HG02981 (cell line): Measurements from ENCODE around the gene NAPEPLD.
"Not testable (repeated sequence)": the region's sequence is repeated elsewhere in the genome, so short reads cannot be mapped to it uniquely, and the experiment has no call there.

Source experiments
- ATAC-seq: cut with Tn5 transposase; IDR thresholded peaks from one replicate; pipeline ENCODE4 v1.9.1; 2021; ENCODE audit warnings: mild to moderate bottlenecking, moderate library complexity; ENCODE audit not compliant: unreplicated experiment

The NAPEPLD gene

DNA sequence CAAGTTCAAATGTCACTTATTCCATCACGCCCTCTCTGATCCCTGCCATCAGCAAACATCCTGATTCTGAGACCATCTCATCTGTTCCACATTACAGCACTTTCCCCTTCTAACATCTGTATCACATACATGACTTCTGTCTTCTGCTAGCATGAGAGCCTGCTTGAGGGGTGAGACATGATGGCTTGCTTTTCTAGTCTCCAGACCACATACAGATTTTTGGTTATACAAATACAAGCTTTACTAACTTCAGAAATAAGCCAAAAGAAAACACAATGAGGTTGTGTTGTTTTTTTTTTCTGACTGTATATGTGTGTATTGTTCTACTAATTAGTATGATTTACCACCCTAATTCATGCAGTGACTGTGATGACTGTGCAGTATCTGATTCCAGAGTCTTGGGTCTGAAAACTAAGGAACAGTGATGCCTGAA lies 34.3 kb downstream of the NAPEPLD start:
- no peak for ATAC-seq

DNA sequence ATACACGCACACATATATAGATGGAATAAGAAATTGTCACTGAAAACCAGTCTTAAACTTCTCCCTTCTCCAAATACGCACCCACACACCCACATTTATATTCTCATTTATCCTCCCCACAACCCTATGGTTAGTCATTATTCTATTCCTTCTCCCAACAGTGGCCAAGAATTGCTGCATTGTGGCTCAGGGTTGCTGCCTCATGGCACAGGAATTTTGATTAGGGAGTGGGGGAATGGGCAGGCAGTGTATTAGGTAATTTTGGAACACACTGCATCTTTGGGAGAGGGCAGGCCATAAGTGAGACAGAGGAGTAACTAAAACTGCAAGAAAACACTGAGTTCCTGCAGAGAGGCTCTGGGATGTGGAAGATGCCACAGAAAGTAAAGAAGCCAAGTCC lies 35.7 kb downstream of the NAPEPLD start:
- no peak for ATAC-seq

DNA sequence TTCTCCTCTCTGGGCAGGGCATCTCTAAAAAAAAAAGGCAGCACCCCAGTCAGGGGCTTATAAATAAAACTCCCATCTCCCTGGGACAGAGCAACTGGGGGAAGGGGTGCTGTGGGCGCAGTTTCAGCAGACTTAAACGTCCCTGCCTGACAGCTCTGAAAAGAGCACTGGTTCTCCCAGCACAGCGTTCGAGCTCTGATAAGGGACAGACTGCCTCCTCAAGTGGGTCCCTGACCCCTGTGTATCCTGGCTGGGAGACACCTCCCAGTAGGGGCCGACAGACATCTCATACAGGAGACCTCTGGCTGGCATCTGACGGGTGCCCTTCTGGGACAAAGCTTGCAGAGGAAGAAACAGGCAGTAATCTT lies 42.2 kb downstream of the NAPEPLD start:
- ATAC-seq = not testable (repeated sequence)

DNA sequence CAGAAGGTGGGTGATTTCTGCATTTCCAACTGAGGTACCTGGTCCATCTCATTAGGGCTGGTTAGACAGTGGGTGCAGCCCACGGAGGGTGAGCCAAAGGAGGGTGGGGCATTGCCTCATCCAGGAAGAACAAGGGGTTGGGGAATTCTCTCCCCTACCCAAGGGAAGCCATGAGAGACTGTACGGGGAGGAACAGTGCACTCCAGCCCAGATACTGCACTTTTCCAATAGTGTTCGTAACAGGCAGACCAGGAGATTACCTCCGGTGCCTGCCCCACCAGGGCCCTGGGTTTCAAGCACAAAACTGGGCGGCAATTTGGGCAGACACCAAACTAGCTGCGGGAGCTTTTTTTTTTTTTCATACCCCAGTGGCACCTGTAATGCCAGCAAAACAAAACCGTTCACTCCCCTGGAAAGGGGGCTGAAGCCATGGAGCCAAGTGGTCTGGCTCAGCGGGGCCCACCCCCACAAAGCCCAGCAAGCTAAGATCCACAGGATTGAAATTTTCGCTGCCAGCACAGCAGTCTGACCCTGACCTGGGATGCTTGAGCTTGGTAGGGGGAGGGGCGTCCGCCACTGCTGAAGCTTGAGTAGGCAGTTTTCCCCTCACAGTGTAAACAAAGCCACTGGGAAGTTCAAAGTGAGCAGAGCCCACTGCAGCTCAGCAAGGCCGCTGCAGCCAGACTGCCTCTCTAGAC lies 42.7 kb downstream of the NAPEPLD start:
- no peak for ATAC-seq

DNA sequence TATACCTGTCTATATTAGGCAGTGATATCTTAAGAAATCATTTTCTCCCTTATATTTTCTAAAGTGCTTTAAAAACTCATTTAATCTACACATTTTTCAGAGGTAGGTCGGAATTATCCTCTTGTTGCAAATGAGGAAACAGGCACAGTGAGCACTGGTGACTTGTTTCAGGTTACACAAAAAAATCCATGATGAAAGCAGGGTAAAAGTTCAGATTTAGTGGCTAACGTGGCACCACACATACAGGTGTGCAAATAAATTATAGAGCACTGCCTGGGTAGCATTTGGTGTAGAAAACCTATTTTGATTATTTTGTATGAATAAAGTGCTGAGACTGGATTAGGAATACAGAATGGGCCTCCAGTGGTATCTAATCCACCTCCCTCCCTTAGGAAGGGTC lies 47.4 kb downstream of the NAPEPLD start:
- ATAC-seq = no peak

DNA sequence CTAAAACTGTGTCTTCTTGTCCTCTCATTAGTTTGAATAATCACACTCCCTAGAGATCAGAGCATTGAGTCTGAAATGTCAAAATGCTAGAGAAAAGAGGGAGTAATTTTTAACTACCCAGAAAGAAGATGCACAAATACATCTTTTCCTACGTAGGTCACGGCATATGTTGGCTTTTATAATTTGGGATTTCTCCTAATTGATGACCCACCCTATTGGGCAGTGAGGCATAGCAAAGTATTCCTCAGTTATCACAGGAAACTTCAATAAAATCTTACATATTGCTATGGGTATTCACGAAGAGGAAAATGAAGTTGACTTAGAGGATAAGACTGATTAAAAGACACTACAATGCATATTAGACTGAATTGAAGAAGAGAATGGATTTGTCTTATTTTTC lies 48.6 kb downstream of the NAPEPLD start:
- no peak for ATAC-seq

DNA sequence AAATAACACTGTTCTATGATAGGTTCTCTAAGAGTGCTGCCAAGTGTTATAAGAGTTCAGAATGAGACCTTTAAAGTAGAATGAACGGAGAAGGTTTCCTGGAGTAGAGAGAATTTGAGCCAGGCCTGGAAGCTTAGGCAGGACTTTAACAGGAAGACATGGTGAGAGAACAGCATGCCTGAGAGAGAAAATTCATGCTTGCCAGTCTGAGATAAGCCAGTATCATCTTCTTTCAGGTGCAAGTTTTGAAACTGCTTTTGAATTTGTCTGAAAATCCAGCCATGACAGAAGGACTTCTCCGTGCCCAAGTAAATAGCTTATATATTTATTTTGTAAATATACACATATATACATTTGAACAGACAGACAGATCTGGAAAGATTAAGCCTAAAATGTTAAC lies 51.9 kb downstream of the NAPEPLD start:
- no peak for ATAC-seq

DNA sequence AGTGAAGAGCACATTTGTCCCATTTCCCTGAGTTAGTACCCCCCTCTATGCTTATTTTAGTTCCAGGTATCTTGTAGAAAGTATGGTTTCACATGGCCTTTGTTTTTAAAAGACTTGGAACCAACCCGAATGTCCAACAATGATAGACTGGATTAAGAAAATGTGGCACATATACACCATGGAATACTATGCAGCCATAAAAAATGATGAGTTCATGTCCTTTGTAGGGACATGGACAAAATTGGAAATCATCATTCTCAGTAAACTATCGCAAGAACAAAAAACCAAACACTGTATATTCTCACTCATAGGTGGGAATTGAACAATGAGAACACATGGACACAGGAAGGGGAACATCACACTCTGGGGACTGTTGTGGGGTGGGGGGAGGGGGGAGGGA lies 53.3 kb downstream of the NAPEPLD start:
- not testable (repeated sequence) for ATAC-seq

DNA sequence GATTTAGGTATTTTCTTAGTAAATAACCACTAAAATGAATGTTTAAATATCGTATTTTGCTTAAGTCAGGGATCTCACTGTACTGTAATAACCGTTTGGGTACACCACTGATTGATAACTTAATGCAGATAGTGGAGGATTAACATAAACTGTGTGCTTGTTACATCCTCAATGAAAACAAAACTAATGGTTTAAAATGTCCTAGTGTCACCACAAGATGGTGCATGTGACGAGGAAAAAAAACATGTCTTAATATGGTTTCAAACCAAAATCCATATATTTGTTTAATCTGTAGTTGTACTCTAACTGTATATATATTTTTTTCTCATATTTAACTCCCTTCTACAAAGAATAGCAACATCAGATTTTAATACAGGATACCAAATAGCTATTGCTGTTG lies 54.8 kb downstream of the NAPEPLD start:
- no peak for ATAC-seq

DNA sequence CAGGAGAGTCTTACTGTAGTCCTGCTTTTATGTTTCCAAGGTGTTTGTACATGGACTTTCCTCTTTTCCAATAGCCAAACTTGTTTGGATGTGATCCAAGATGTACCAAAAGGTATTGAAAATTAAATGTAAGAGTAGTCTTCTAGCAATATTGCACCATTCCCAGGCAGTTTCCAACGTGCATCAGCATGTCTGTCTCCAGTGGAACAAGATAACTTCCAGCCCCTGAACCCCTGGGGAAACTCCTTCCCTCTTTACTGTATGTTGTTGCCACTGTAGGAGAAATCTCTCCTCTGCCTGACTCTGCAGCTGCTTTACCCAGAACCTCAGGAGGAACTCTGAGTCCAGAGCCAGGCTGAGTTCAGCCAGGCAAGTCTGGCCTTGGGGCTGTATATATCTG lies 55.5 kb downstream of the NAPEPLD start:
- no peak for ATAC-seq

DNA sequence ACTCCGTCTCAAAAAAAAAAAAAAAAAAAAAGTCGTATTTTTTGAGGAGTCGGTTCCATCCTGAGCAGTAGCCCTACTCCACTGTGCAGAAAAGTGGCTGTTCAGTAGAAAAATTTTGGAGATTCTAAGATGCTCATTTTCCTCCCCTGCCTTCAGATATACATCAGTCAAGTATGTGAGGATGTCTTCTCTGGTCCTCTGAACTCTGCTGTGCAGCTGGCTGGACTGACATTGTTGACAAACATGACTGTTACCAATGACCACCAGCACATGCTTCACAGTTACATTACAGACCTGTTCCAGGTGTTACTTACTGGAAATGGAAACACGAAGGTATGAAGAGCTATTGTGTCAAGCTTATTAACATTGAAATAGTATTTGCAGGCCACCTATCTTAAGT lies 56.6 kb downstream of the NAPEPLD start:
- ATAC-seq = not testable (repeated sequence)

DNA sequence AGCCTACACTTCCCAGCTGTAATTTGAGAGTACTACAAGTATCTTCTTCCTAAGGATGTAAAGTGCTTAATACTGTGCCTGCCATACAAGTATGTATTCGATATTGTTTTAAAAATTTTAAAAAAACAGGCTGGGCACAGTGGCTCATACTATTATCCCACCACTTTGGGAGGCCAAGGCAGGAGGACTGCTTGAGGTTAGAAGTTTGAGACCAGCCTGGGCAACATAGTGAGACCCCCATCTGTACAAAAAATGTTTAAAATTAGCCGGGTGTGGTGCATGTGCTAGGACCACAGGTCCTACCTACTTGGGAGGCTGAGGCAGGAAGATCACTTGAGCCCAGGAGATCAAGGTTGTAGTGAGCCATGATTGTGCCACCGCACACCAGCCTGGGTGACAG lies 65.7 kb downstream of the NAPEPLD start:
- no peak for ATAC-seq

DNA sequence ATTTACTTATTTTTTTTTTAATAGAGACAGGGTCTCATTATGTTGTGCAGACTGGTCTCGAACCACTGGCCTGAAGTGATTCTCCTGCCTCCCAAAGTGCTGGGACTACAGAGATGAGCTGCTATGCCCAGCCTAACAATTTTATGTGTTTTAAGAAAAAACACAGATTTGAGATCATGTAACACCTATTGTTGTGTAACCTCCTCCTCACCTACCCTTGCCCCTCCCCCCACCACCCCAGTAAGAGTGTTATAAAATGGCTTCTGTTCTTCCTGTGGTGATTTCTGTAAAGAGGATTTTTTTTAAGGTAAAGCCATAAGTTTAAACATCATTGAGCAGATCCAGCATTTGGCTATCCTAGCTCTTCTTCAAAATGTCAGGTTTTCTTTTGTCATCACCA lies 66.4 kb downstream of the NAPEPLD start:
- ATAC-seq = no peak

DNA sequence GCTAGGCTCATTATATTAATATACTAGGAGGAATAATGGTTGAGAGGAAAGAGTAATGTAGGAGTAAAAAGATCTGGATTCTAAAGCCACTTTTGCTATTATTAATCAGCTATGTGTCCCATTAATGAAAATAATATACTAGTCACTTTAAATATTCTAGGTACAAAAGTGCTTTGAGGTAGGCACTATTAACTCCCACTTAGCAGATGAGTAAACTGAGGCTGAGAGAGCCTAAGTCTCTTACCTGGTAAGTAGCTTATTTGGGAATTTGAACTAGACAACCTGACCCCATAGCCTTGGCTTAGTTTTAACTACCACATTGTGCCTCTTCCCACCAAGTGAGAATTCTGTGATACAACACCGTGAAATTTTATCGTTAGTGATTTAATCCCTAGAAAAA lies 68.0 kb downstream of the NAPEPLD start:
- no peak for ATAC-seq

DNA sequence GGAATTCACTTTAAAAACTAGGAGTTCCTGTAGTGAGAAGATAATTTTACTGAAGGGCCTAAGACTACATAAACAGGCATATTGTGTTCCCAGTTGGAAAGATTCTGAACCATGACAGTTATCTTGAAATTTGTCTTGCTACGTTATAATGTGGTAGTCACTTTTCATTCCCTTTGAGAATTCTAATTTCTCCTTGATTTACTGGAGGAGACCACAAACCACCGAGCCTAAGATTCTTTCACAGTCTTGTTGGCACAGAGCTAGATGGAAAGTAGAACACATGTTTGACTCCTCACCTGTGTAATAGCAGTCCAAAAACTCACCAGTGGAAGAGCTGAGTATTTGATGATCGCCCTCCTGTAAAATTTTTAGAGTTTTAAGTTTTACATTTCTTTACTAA lies 69.1 kb downstream of the NAPEPLD start:
- no peak for ATAC-seq

DNA sequence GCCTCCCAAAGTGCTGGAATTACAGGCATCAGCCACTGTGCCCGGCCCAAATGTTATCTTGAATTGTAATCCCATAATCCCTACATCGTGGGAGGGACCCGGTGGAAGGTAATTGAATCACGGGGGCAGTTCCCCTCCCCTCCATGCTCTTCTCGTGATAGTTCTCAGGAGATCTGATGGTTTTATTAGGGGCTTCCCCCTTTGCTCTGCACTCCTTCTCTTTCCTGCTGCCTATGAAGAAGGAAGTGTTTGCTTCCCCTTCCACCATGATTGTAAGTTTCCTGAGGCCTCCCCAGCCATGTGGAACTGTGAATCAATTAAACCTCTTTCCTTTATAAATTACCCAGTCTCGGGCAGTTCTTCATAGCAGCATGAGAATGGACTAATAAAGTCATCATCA lies 70.7 kb downstream of the NAPEPLD start:
- not testable (repeated sequence) for ATAC-seq

DNA sequence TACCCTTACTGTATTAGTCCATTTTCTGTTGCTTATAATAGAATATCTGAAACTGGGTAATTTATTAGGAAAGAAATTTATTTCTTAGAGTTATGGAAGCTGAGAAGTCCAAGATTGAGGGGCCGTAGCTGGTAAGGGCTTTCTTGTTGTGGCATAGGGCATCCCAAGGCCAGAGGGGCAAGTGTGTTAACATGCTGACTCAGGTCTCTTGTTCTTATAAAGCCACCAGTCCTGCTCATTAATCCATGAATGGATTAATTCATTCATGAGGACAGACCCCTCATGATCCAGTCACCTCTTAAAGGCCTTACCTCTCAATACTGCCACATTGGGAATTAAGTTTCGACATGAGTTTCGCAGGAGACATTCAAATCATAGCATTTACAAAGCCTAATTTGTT lies 71.6 kb downstream of the NAPEPLD start:
- no peak for ATAC-seq

DNA sequence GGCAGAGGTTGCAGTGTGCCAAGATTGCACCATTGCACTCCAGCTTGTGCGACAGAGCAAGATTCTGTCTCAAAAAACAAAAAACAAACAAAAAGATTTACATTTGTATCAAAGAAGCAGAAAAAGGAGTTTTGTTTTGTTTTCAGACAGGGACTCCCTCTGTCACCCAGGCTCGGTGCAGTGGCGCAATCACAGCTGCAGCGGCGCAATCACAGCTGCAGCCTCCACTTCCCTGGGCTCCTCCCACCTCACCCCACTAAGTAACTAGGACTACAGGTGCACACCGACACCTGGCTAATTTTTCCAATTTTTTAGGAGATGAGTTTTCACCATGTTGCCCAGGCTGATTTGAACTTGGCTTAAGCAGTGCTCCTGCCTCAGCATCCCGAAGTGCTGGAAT lies 72.1 kb downstream of the NAPEPLD start:
- ATAC-seq = no peak

DNA sequence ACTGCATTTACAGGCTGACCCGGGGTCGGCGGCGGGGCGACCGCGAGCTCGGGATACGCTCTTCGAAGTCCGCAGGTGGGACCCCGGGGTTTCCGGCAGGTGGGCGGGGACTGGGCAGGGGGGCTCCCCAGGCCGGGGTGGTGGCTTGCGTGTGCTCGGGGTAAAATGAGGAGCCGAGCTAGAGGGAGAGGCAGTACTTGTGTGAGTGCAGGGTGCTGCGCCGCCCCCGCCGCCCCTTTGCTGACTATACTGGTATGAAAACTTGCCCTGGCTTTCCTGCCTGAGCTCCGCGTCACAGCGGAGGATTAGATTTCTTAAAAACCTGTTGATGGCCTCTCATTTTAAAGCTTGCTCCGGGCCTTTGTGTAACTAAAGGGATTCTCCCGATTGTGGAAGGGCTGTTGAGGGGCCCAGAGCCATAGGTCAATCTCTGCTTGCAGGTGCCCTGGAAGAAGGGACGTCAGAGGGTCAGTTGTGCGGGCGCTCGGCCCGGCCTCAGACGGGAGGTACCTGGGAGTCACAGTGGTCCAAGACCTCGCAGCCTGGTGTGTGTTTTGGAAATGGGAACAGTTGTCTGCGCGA lies 73.5 kb downstream of the NAPEPLD start:
- peak; percentile 41 for ATAC-seq

DNA sequence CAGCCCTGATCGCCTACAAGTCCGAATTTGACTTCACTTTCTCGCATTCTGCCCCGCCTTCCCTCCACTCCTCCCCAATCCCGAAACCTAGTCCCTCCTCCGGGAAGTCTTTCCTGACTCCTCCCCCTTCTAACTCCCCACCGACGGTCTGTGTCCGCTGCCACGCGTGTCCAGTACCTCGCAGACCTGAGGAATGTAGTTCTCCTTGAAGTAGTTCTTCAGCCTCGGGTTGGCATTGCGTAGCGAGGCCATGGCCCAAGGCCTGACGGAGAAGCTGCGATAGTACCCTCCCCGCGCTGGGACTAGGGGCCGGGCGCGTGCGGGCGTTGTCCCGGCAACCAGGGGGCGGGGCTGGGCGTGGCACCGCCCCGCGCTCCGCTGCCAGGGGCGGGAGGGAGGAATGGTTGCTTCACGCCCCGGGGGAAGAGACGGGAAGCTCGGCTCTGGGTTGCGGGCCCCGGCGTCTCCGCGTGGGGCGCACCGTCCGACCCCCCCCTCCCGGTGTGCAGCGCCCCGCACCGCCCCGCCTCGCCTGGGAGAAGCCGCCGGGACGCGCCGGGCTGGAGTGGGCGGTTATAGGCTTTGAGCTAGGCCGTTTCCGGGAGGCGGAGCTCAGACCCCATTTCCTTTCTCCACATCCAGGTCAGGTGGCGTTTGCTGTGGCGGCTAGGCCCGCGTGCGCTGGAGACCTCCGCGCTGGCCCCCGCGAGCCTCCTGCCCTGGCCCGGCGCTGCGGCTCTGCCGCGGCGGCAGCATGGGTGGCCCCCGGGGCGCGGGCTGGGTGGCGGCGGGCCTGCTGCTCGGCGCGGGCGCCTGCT lies 74.2 kb downstream of the NAPEPLD start, which contains the start of the genes ARMC10 and FBXL13:
TSS of gene ARMC10 (plus strand) at position 622 of the 818 bp plus-strand sequence. CDS start at position 755, 133 bp downstream.
TSS of gene FBXL13 (minus strand) at position 278 of the 818 bp plus-strand sequence.
- ATAC-seq = peak; percentile 85

DNA sequence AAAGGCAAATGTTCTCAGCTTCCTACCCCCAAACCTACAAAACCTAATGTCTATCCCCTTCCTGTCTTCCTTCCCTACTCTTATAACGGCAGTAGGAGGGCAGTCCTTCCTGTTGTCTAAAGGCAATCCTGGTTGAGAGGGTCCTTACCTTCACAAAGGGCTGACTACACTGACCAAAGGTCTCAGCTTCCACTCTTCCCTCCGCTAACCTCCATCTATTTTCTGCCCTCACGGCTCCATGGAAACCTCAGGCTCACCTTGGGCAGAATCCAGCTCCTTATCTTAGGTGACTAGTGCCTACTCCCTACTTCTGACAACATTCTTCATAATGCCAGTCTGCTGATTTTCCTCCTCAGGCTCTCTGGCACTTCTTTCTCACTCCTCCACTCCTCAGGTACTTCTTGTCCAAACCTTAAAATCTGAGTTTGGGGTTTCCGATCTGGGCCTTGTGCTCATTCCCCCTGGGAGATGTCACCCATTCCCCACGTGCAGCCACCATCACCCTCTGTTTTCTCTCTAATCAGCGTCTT lies 74.8 kb downstream of the NAPEPLD start:
- ATAC-seq = no peak

DNA sequence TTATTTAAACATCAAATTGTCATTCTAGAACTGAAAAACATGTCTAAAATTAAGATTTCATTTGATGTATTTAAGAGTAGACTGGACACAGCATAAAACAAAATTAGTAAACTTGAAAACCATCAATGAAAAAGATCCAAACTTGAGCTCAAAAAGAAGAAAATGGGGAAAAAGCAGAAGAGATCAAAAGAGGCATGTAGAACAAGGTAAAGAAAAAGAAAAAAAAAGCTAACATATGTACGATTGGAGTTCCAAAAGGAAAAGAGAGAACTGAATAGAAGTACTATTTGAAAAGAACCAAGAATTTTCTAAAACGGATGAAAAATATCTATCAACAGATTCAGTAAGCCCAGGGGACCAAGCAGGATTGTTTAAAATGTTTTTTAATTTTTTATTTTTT lies 77.9 kb downstream of the NAPEPLD start:
- no peak for ATAC-seq
